ENCODE measurements around the gene PGRMC1. TPM values are rescaled to one million over a fixed set of nuclear protein-coding genes. Genes with fewer than 3 reads are reported as not detected.

The PGRMC1 gene
- total RNA-seq, 4 donors from 2014 or later: 94.0 to 361 (median 121) TPM

- intact Hi-C loops (cut with DNase I; ENCODE audit: low total_unique reads): no loop called here
- TF ChIP-seq CTCF (IDR thresholded peaks at IDR 0.05) (no peak), POLR2A (IDR thresholded peaks at IDR 0.05) (no peak)
- Histone ChIP-seq H3K9me3 (no peaks in the 10 kb centered on the region), H3K27me3 (no peaks in the 10 kb centered on the region), H3K4me1 (no peaks in the 10 kb centered on the region), H3K27ac (no peak overlapping the region), H3K36me3 (no peaks in the 10 kb centered on the region), H3K4me3 (no peak overlapping the region)
- DNase-seq: no peak
Measured at GRCh38 chrX:119231936-119232445, 4.1 kb upstream of the PGRMC1 start.

- Histone ChIP-seq H3K9me3 (no peaks in the 10 kb centered on the region), H3K36me3 (no peaks in the 10 kb centered on the region), H3K27ac (peak overlapping the region; percentile 70 to 86), H3K27me3 (no peaks in the 10 kb centered on the region), H3K4me3 (no peak overlapping the region), H3K4me1 (no peaks in the 10 kb centered on the region)
- intact Hi-C loops (cut with DNase I; ENCODE audit: low total_unique reads): no loop called here
- peak; percentile 40 to 41 for DNase-seq
- no peak for TF ChIP-seq POLR2A (IDR thresholded peaks at IDR 0.05)
- no peak for TF ChIP-seq CTCF (IDR thresholded peaks at IDR 0.05)
Measured at GRCh38 chrX:119235051-119235511, 1.0 kb upstream of the PGRMC1 start.

- H3K4me3 ChIP-seq: peak overlapping the region; percentile 59 to 93
- no peaks in the 10 kb centered on the region for H3K36me3 ChIP-seq
- H3K27ac ChIP-seq: peak overlapping the region; percentile 79 to 86
- H3K9me3 ChIP-seq: no peaks in the 10 kb centered on the region
- no peaks in the 10 kb centered on the region for H3K4me1 ChIP-seq
- intact Hi-C loops (cut with DNase I; ENCODE audit: low total_unique reads): no loop called here
- DNase-seq: peak; percentile 32 to 36
- no peaks in the 10 kb centered on the region for H3K27me3 ChIP-seq
- peak in 1 of 2 donors; percentile 13 for TF ChIP-seq POLR2A (IDR thresholded peaks at IDR 0.05)
- no peak for TF ChIP-seq CTCF (IDR thresholded peaks at IDR 0.05)
Measured at GRCh38 chrX:119236623-119237561, 807 bp downstream of the PGRMC1 start.

- Histone ChIP-seq H3K4me1 (no peaks in the 10 kb centered on the region), H3K4me3 (peak overlapping the region; percentile 59 to 93), H3K27me3 (no peaks in the 10 kb centered on the region), H3K27ac (peak overlapping the region; percentile 79 to 86), H3K9me3 (no peaks in the 10 kb centered on the region), H3K36me3 (no peaks in the 10 kb centered on the region)
- DNase-seq: no peak
- intact Hi-C loops (cut with DNase I; ENCODE audit: low total_unique reads): no loop called here
- TF ChIP-seq CTCF (IDR thresholded peaks at IDR 0.05) (no peak), POLR2A (IDR thresholded peaks at IDR 0.05) (no peak)
Measured at GRCh38 chrX:119237562-119237942, 1.5 kb downstream of the PGRMC1 start.

GRCh38 chrX:119238557-119238956, 2.5 kb downstream of the PGRMC1 start:
- Histone ChIP-seq H3K27ac (no peak overlapping the region), H3K4me3 (no peak overlapping the region), H3K36me3 (no peaks in the 10 kb centered on the region), H3K4me1 (no peaks in the 10 kb centered on the region), H3K9me3 (no peaks in the 10 kb centered on the region), H3K27me3 (no peaks in the 10 kb centered on the region)
- TF ChIP-seq CTCF (IDR thresholded peaks at IDR 0.05): no peak
- no peak for TF ChIP-seq POLR2A (IDR thresholded peaks at IDR 0.05)
- intact Hi-C loops (cut with DNase I; ENCODE audit: low total_unique reads): no loop called here
- no peak for DNase-seq

Measured in uterus (tissue), 4 donors.